Retinal pigment epithelial cell (primary cell): Measurements from ENCODE around the gene MLPH.

Source experiments
- DNase-seq: peaks from one replicate; pipeline ENCODE4 v3.0.0-alpha.2; 2010; ENCODE audit warnings: low read depth
- H3K4me3 ChIP-seq: 2 replicates; pipeline ENCODE4 v1.5.1; 2011; ENCODE audit warnings: mild to moderate bottlenecking, low read length, control low read depth, moderate library complexity
- CTCF ChIP-seq: conservative IDR thresholded peaks from 2 replicates; pipeline ENCODE4 v1.5.1; 2011; ENCODE audit warnings: low read depth, low read length, control low read depth, inconsistent platforms

Gene MLPH

GRCh38 chr2:237473878-237474441 is 13.1 kb upstream of the MLPH start:
- DNase-seq, result no peak
- no peak for TF ChIP-seq CTCF
- H3K4me3 ChIP-seq, result no peak overlapping the region

GRCh38 chr2:237474442-237474911 is 12.6 kb upstream of the MLPH start:
- H3K4me3 ChIP-seq, result peak overlapping the region; percentile 64
- DNase-seq, result no peak
- TF ChIP-seq CTCF, result no peak

- H3K4me3 ChIP-seq, result peak overlapping the region; percentile 64
- peak; percentile 72 for TF ChIP-seq CTCF
- no peak for DNase-seq
Measured at GRCh38 chr2:237474931-237475703, 11.9 kb upstream of the MLPH start.

- DNase-seq, result no peak
- TF ChIP-seq CTCF, result no peak
- H3K4me3 ChIP-seq, result peak overlapping the region; percentile 64
Measured at GRCh38 chr2:237475704-237476141, 11.3 kb upstream of the MLPH start.

GRCh38 chr2:237478095-237478494 is 9.0 kb upstream of the MLPH start:
- no peak for DNase-seq
- no peak for TF ChIP-seq CTCF
- H3K4me3 ChIP-seq, result no peak overlapping the region

- no peak for DNase-seq
- no peak for TF ChIP-seq CTCF
Measured at GRCh38 chr2:237478979-237479378, 8.1 kb upstream of the MLPH start.

GRCh38 chr2:237479747-237480146 is 7.3 kb upstream of the MLPH start:
- no peak for TF ChIP-seq CTCF
- H3K4me3 ChIP-seq, result no peak overlapping the region
- no peak for DNase-seq

More at GRCh38 chr2:237478979-237479378, 8.1 kb upstream of the MLPH start:
- H3K4me3 ChIP-seq, result no peak overlapping the region
